ENCODE measurements around the gene PLXNA2.

PLXNA2 gene

GRCh38 chr1:208100106-208100505 is 144.1 kb downstream of the PLXNA2 start:
- Histone ChIP-seq H3K9ac (ENCODE audit: low read depth, low read length) (no peak overlapping the region), H3K27ac (ENCODE audit: low read length) (no peak overlapping the region), H3K9me3 (ENCODE audit: insufficient read depth, low read depth, low read length) (no peaks in the 10 kb centered on the region), H3K36me3 (ENCODE audit: insufficient read depth, low read depth, low read length) (no peaks in the 10 kb centered on the region), H3K4me1 (ENCODE audit: insufficient read depth, low read length) (peaks cover 21% of the 10 kb centered on the region; the same call in 1 of the 2 replicates), H3K27me3 (ENCODE audit: insufficient read depth, low read length) (no peaks in the 10 kb centered on the region), H3K4me3 (ENCODE audit: low read length) (no peak overlapping the region)

DNA sequence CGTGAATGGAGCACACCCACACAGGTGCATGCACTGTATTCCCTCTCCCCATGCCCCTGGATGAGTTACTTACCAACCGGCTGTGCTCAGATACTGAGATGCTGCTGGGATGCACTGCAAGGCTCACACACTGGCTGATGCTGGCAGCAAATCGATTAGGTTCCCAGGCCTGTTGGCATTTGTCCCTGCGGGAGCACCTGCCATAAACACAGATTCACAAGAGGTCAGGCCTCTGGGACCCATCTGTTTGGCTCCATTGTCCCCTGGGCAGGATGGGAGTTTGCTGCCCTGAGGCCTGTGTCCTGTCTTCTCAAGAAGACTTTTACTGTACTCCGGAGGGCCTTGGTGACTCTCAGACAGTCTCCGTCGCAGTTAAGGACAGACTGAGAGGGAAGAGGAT is 145.4 kb downstream of the PLXNA2 start:
- Histone ChIP-seq H3K27ac (ENCODE audit: low read length) (no peak overlapping the region), H3K9me3 (ENCODE audit: insufficient read depth, low read depth, low read length) (no peaks in the 10 kb centered on the region), H3K27me3 (ENCODE audit: insufficient read depth, low read length) (no peaks in the 10 kb centered on the region), H3K36me3 (ENCODE audit: insufficient read depth, low read depth, low read length) (no peaks in the 10 kb centered on the region), H3K9ac (ENCODE audit: low read depth, low read length) (no peak overlapping the region), H3K4me1 (ENCODE audit: insufficient read depth, low read length) (peaks cover 21% of the 10 kb centered on the region; the same call in 1 of the 2 replicates), H3K4me3 (ENCODE audit: low read length) (no peak overlapping the region)

- Histone ChIP-seq H3K36me3 (ENCODE audit: insufficient read depth, low read depth, low read length) (no peaks in the 10 kb centered on the region), H3K4me1 (ENCODE audit: insufficient read depth, low read length) (peaks cover 11% of the 10 kb centered on the region; the same call in 1 of the 2 replicates), H3K27ac (ENCODE audit: low read length) (no peak overlapping the region), H3K27me3 (ENCODE audit: insufficient read depth, low read length) (no peaks in the 10 kb centered on the region), H3K9me3 (ENCODE audit: insufficient read depth, low read depth, low read length) (no peaks in the 10 kb centered on the region), H3K4me3 (ENCODE audit: low read length) (no peak overlapping the region), H3K9ac (ENCODE audit: low read depth, low read length) (no peak overlapping the region)
Observed at GRCh38 chr1:208093754-208094719, 150.1 kb downstream of the PLXNA2 start.

GRCh38 chr1:208093046-208093445 is 151.1 kb downstream of the PLXNA2 start:
- H3K27me3 ChIP-seq (ENCODE audit: insufficient read depth, low read length): no peaks in the 10 kb centered on the region
- peaks cover 4% of the 10 kb centered on the region; the same call in 1 of the 2 replicates for H3K4me1 ChIP-seq (ENCODE audit: insufficient read depth, low read length)
- no peak overlapping the region for H3K9ac ChIP-seq (ENCODE audit: low read depth, low read length)
- no peaks in the 10 kb centered on the region for H3K9me3 ChIP-seq (ENCODE audit: insufficient read depth, low read depth, low read length)
- no peak overlapping the region for H3K27ac ChIP-seq (ENCODE audit: low read length)
- no peaks in the 10 kb centered on the region for H3K36me3 ChIP-seq (ENCODE audit: insufficient read depth, low read depth, low read length)
- H3K4me3 ChIP-seq (ENCODE audit: low read length): no peak overlapping the region

DNA sequence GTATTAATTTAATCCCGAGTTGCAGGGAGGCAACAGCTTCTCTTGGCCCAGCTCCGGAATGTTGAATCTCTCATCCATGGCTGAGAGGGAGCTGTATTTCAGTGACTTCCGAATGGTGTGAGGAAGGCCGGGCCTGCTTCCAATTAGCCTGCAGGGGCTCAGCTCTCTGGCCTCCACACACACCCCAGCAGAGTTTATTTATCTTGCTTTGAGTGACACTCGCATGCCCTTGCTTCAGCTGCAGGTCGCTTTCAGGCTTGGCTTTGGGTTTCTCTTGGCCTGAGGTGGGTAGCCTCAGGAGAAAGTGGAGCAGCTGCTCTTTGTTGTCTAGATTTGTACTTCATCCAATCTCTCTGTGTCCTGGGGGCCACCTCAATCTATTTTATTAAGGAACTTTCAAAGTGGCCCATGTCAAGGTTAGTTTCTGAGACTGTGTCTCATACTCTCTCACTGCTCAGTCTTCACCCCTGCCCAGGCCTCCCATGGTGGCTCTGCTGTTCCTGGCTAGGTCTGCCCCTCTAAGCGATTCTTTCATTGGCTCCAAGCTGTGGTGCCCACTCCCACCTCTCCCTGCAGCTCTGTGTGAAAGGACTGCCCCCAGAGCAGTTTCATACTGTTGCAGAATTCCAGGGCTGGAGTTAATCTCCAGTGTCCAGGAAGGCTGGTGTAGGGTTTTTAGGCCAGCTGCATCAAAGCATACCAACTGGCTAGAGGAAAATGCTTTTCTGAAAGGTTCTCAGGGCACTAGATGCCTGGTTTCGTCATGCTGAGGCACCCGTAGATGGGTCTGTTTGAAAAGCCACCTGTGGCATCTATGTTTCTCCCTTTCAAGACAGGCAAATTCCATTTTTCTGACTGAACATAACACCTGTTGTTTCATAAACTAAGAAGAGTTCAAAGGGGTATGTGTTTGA is 153.5 kb downstream of the PLXNA2 start:
- H3K4me3 ChIP-seq (ENCODE audit: low read length): no peak overlapping the region
- no peak overlapping the region for H3K27ac ChIP-seq (ENCODE audit: low read length)
- no peaks in the 10 kb centered on the region for H3K36me3 ChIP-seq (ENCODE audit: insufficient read depth, low read depth, low read length)
- H3K9ac ChIP-seq (ENCODE audit: low read depth, low read length): no peak overlapping the region
- H3K9me3 ChIP-seq (ENCODE audit: insufficient read depth, low read depth, low read length): no peaks in the 10 kb centered on the region
- peaks cover 4% of the 10 kb centered on the region; the same call in 1 of the 2 replicates for H3K4me1 ChIP-seq (ENCODE audit: insufficient read depth, low read length)
- no peaks in the 10 kb centered on the region for H3K27me3 ChIP-seq (ENCODE audit: insufficient read depth, low read length)

DNA sequence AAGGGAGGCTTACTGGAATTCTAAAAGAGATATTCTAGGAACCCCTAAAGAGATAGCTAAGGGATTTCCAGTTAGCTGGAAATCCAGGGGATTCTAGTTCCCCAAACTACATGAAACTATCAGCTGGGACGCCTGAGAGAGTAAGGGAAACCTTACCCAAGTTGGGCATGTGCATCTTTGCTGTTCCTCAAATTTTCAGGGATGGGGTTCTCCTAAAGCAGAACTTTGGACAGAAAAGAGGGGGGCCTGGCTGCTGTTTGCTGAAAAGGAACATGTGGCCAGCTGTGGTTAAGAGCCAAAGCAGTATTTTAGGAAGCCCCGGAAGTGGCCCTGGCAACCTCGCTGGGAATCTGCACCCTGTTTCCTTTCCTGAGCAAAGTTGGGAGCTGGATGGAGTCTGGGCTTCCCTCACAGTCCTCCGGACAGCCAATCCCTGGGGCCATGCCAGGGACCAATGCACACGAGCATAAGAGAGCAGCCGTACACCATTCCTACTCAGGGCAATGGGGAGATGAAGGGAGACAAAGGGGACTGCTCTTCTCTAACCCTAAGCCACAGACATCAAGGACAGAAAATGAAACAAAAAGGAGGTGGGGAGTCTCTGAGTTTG is 154.3 kb downstream of the PLXNA2 start:
- no peak overlapping the region for H3K9ac ChIP-seq (ENCODE audit: low read depth, low read length)
- no peaks in the 10 kb centered on the region for H3K9me3 ChIP-seq (ENCODE audit: insufficient read depth, low read depth, low read length)
- peaks cover 4% of the 10 kb centered on the region; the same call in 1 of the 2 replicates for H3K4me1 ChIP-seq (ENCODE audit: insufficient read depth, low read length)
- H3K27ac ChIP-seq (ENCODE audit: low read length): no peak overlapping the region
- no peaks in the 10 kb centered on the region for H3K36me3 ChIP-seq (ENCODE audit: insufficient read depth, low read depth, low read length)
- H3K27me3 ChIP-seq (ENCODE audit: insufficient read depth, low read length): no peaks in the 10 kb centered on the region
- H3K4me3 ChIP-seq (ENCODE audit: low read length): no peak overlapping the region

DNA sequence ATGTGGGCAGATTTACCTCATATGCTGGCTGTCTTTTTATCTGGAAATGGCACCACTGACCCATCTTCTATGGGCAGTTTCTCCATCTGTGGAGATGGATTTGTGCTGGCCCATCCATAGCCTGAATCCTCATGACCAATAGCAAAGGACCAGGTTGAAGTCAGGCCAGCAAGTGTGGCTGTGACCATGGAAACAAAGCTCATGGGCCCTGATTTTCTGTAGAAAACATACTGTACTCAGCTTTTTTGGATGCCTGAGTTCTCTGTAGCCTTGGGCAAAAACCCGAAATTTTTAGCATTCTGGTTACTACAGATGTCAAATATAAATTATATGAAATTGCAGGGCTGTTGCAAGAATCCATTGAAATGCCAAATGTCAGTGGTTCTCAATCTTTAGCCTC is 155.0 kb downstream of the PLXNA2 start:
- Histone ChIP-seq H3K27me3 (ENCODE audit: insufficient read depth, low read length) (no peaks in the 10 kb centered on the region), H3K36me3 (ENCODE audit: insufficient read depth, low read depth, low read length) (no peaks in the 10 kb centered on the region)

GRCh38 chr1:208088319-208088718 is 155.9 kb downstream of the PLXNA2 start:
- no peak overlapping the region for H3K9ac ChIP-seq (ENCODE audit: low read depth, low read length)

More for the DNA sequence above, 155.0 kb downstream of the PLXNA2 start:
- H3K4me1 ChIP-seq (ENCODE audit: insufficient read depth, low read length): peaks cover 4% of the 10 kb centered on the region; the same call in 1 of the 2 replicates
- H3K4me3 ChIP-seq (ENCODE audit: low read length): no peak overlapping the region
- no peaks in the 10 kb centered on the region for H3K9me3 ChIP-seq (ENCODE audit: insufficient read depth, low read depth, low read length)
- no peak overlapping the region for H3K9ac ChIP-seq (ENCODE audit: low read depth, low read length)
- H3K27ac ChIP-seq (ENCODE audit: low read length): no peak overlapping the region

DNA sequence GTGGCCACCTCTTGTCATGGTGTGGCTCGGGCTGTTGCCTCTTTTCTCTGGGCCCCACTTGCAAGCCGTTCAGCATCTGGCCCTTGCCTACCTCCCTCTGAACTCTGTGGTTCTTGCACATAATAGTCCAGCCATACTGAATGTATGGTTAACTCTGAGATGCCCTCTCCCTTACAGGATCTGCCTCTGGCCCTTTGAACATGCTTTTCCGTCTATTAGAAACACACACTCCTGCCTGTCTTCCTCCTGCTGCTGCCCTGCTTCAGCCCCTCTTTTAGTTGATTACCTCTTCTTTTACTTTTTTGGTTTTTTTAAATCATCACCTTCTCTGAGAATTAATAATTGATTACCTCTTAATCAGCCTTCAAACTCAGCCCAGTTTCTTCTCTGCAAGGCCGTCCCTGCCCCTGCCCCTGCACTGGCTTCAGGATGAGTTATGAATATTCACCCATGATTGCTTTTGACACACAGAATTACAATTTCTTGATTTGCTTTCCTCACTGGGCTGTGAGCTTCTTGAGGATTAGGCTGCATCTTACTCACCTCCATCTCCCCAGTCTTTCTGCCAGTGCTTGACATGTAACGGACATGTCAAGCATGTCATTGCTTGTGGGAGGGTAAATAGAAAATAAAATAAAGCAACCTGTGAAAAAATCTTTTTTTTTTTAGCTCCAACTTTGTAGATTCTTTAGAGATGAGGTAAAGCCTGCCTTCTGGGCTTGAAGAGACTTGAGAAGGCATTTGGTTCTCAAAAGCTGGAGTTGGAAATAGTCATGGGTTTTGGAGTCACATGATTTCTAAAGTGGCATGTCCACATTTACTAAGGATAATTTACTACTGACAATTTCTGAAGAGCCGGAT is 158.3 kb downstream of the PLXNA2 start:
- Histone ChIP-seq H3K9me3 (ENCODE audit: insufficient read depth, low read depth, low read length) (no peaks in the 10 kb centered on the region), H3K36me3 (ENCODE audit: insufficient read depth, low read depth, low read length) (no peaks in the 10 kb centered on the region), H3K27me3 (ENCODE audit: insufficient read depth, low read length) (peaks cover 26% of the 10 kb centered on the region), H3K27ac (ENCODE audit: low read length) (no peak overlapping the region), H3K4me1 (ENCODE audit: insufficient read depth, low read length) (no peaks in the 10 kb centered on the region; the same call in 1 of the 2 replicates), H3K4me3 (ENCODE audit: low read length) (no peak overlapping the region), H3K9ac (ENCODE audit: low read depth, low read length) (no peak overlapping the region)

More at GRCh38 chr1:208088319-208088718, 155.9 kb downstream of the PLXNA2 start:
- H3K4me3 ChIP-seq (ENCODE audit: low read length): no peak overlapping the region
- no peaks in the 10 kb centered on the region for H3K9me3 ChIP-seq (ENCODE audit: insufficient read depth, low read depth, low read length)
- peaks cover 2% of the 10 kb centered on the region; the same call in 1 of the 2 replicates for H3K4me1 ChIP-seq (ENCODE audit: insufficient read depth, low read length)
- no peaks in the 10 kb centered on the region for H3K36me3 ChIP-seq (ENCODE audit: insufficient read depth, low read depth, low read length)
- no peak overlapping the region for H3K27ac ChIP-seq (ENCODE audit: low read length)
- peaks cover 2% of the 10 kb centered on the region; the same call in 1 of the 2 replicates for H3K27me3 ChIP-seq (ENCODE audit: insufficient read depth, low read length)

DNA sequence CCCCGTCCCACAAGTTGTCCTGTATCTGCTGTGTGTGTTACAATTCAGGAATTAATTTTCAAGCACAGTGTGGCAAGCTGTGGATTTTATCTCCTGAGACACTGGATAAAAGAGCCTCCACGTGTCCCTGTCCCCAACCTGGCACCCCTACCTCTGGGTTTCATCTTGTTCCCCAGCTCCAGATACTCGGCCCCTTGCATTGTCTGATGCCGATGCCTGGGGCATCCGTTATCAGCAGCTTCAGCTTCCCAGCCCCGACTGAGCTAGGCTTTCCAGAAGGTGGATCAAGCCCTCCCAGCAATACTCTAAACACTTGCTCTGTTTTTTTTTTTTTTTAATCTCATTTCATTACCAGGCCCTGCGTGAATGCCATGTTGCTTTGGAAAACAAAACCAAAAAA is 159.4 kb downstream of the PLXNA2 start:
- Histone ChIP-seq H3K36me3 (ENCODE audit: insufficient read depth, low read depth, low read length) (no peaks in the 10 kb centered on the region), H3K4me1 (ENCODE audit: insufficient read depth, low read length) (no peaks in the 10 kb centered on the region; the same call in 1 of the 2 replicates), H3K27ac (ENCODE audit: low read length) (no peak overlapping the region)

More for the DNA sequence above, 159.4 kb downstream of the PLXNA2 start:
- H3K9me3 ChIP-seq (ENCODE audit: insufficient read depth, low read depth, low read length): no peaks in the 10 kb centered on the region
- no peak overlapping the region for H3K9ac ChIP-seq (ENCODE audit: low read depth, low read length)
- H3K4me3 ChIP-seq (ENCODE audit: low read length): no peak overlapping the region
- H3K27me3 ChIP-seq (ENCODE audit: insufficient read depth, low read length): peaks cover 38% of the 10 kb centered on the region

All from iPS-20b (cell line).